GM21515 (cell line): Measurements from ENCODE around the gene MYBPC1.
A peak's percentile ranks its signal among the peaks of the same experiment; 100 is the strongest.

Source experiments
- ATAC-seq: cut with Tn5 transposase; IDR thresholded peaks from one replicate; pipeline ENCODE4 v1.9.1; 2021; ENCODE audit not compliant: unreplicated experiment

The MYBPC1 gene

GRCh38 chr12:101599771-101600484, 5.2 kb downstream of the MYBPC1 start:
- no peak for ATAC-seq

DNA sequence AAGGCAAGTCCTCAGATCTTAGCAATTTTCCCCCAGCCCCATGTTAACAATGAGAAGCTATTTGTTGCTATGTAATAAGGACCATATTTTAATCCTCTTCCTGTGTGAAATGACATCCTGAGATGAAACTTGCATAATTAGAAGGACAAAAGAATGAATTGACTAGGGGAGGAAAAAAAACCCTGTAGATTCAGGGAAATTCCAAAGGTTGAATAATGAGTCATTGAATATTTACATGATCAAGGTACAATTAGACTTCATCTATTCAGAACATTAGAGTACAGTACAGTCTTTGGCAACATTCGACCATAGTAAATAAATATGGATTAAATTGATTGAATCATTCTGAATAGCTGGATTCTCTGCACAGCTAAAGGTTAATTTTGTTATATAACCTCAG, 9.4 kb downstream of the MYBPC1 start:
- no peak for ATAC-seq

- ATAC-seq = no peak
Measured at GRCh38 chr12:101607894-101608293, 13.1 kb downstream of the MYBPC1 start.

DNA sequence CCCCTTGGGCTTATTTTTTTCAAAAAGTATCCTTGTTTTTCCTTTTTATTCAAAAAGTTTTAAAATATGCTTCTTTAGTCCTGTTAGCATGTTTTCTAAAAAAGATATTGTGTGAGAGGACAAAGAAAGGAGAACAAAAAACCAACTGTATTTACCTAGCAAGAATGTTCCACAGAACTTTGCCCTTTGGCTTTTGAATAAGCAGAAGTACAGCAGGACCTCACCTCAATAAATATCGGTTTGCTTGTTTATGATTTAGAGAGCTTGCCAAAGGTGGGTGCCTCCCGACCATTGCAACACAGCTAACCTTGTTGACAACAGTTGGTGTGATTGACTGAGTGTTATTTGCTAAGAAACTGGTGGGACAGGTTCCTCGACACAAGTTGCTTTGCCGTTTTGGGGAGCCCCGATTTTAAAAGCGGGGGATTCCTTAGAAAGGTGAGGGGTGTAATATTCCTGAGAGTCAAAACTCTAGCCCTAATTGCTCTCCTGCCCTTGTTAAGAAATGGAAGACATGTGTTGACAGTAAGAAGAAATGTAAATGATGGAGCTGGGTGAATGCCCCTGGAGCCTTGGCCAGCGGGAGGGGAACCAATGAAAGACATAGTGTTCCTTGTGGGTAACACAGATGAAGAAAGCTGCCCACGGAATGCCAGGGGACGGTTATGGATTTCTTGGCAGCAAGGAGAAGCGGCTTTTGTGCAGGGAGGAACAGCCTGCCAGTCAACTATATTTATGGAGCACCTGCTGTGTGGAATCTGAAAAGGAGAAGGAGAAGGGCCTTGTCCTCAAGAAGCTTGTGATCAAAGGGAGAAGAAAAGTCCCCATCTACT, 13.7 kb downstream of the MYBPC1 start:
- no peak for ATAC-seq

GRCh38 chr12:101609198-101609597, 14.4 kb downstream of the MYBPC1 start:
- ATAC-seq = no peak

- no peak for ATAC-seq
Measured at GRCh38 chr12:101612160-101612916, 17.6 kb downstream of the MYBPC1 start.

GRCh38 chr12:101616027-101616494, 21.3 kb downstream of the MYBPC1 start:
- ATAC-seq = no peak

DNA sequence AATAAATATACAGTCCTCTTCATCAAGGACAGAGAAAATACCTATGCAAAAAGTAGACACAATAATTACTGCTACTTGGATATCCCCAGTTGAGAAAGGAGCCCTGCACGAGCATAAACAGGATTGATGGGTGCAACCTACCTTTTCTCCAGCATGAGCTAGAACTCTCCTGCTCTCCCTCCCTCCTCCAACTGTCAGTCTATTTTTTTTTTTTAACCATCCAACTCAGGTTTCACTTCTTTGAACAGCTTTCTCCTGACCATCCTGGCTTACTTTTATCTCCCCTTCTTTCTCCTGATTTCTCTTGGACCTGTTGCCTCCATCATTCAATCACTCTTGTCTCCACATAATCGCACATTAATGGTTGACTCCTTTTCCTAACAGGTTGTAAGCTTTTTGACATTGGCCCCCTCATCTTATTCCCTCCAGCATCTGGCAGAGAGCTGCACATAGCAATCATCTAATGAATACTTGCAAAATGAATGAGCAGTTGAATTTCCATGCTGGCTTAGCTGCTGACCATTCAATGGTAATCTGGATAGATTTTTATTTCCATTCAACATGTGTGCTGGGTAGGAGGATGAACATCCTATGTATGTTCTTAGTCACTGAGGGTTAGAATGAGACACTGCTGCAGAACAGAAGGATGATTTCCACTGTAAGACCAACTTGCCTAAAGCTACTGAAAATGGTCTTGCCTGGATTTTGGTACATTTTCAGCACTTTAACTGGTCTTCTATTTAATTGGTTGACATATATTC, 24.4 kb downstream of the MYBPC1 start:
- ATAC-seq = no peak

DNA sequence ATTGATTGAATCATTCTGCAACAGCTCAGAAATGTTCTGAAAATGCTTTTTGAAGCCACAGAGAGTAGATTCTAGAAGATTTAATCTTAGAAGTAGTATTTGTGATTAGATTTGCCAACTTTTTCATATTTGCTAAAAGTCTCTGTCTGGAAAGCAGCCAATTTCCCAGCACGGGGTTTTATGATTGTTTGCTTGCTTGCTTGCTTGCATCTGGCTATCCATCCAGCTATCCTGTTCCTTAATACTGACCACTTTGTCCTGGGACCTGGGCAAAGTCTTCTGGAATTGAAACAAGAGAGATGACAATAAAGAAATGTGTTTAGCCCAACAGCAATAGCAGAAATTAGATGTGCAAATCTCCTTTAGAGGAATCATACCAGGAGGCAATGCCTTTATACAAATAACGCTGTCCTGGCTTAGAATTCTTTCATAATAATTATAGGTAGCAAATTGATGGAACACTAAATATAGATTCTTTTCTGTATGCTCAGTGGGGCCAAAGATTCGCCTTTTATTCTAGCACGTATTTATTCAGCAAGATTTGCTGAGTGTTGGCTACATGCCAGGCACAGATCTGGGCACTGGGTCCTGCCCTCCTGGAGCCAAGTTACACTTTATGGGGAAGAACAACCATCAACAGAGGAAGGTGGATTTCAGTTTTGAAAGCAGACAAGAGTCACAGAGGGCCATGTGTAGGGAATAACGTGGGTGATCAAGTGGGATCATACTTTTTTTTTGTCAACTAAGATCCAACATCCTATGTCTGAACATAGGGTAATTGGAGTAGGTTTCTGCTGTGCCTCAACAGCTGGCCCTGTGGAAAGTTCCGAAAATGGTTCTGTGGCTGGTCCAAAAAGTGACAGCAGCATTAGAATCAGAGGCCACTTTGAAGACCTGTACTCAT, 25.3 kb downstream of the MYBPC1 start:
- ATAC-seq = no peak

DNA sequence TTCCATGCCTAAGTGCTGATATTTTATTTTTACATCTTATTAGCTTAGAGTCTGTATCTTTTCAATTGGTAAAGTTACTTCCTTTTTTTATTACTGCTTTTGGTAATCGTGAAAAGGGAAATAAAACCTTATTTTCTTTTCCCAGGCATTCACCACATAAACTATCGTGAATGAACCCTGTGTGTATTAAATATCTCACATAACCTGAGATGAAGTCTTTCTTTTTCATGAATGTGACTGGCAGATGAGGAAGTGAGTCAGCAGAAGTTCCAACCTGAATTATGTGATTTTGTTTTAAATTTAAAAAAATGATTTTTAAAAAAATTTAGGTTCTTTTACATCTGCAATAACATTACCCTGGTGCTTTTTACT, 26.0 kb downstream of the MYBPC1 start:
- ATAC-seq = no peak

- ATAC-seq = no peak
Measured at GRCh38 chr12:101628676-101629075, 33.9 kb downstream of the MYBPC1 start.

- peak; percentile 95 for ATAC-seq
Measured at GRCh38 chr12:101634724-101635123, 40.0 kb downstream of the MYBPC1 start.

- no peak for ATAC-seq
Measured at GRCh38 chr12:101637936-101638335, 43.2 kb downstream of the MYBPC1 start.

DNA sequence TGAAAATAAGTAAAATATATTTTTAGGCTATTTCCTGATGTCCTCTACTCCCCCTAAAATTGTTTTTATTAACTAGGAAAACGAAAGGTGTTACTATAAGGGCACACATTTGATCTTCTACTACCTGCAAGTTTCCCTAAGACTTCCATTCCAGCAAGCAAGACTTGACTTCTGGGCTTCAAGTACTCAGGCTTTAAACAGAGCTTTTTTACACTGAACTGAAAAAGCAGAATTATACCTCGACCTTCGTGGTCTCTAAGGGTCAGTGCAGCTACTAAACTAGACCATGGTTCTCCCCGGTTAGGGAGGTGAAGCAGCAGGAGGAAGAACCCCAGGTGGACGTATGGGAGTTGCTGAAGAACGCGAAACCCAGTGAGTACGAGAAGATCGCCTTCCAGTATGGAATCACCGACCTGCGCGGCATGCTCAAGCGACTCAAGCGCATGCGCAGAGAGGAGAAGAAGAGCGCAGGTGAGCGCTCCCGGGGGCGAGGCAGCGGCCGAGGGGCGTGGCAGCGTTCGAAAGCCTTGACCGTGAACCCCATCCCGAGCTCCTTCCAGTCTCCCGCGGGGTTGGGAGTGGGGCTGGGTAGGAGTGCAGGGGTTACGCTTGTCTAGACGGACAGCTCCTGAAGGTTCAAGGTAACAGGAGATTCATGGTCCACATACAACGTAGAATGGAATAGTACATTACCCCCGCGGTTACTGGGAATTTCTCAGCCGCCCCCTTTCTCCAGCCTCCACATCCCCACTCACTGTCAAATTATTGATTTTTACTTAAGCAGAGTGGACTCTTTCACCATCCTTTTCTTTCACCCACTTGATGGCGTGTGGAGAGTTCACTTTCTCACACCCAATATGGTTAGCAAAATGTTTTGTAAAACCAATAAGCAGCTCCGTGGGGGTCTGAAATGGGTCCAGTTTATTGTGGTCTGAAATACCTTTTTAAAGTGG, 47.6 kb downstream of the MYBPC1 start:
- ATAC-seq = no peak

DNA sequence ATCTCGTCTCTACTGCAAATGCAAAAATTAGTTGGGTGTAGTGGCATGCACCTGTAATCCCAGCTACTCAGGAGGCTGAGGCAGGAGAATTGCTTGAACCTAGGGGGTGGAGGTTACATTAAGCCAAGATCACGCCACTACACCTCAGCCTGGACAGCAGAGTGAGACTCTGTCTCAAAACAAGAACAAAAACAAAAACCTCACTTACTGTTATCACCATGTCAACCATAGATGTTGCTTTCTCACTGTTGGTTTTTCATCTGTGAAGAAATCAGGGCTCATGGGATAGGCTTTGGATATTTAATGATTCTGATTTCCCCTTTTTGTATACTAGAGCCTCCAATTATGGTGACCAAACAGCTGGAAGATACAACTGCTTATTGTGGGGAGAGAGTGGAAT, 52.9 kb downstream of the MYBPC1 start:
- ATAC-seq = no peak

DNA sequence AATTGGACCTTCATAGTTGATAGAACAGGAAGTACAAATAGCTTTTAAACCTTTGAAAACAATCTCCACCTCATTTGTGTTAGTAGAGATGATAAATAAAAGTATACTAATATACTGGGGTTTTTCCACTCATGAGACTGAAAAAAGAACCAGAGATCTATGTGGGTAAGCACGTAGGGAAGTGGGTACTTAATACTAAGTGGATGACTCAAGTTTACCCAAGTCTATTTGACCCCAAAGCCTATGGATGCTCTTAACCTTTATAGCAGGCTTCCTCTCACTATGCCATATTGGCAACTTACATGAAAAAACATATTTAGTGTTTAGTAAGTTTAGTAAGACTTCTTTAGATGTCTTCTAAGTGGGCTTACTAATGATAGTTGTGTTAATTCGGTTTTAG, 53.4 kb downstream of the MYBPC1 start:
- ATAC-seq = no peak

DNA sequence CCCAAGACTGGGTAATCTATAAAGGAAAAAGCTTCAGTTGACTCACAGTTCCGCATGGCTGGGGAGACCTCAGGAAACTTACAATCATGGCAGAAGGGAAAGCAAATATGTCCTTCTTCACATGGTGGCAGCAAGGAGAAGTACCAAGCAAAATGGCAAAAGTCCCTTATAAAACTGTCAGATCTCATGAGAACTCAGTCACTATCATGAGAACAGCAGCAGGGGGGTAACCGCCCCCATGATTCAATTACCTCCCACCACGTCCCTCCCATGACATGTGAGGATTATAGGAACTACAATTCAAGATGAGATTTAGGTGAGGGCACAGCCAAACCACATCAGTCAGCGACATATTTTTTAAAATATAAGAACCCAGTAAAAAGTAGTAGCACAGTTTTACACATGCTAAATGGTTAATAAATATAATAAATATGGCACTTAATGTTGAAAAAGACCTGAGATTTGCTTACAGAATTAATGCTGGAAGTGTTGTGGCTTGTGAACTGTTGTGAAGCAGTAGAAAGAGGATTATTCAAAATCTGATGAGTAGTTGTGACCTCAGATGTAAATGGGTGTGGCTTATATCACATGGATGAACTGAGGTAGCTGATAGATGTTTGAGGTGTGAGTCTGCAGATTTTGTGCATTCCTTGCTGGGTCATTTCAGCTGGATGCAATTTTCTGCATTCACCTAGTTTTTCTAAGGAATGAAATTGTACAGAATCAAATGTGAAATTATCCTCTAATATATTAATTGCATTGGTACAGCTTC, 55.8 kb downstream of the MYBPC1 start:
- ATAC-seq = no peak

GRCh38 chr12:101653030-101653429, 58.3 kb downstream of the MYBPC1 start:
- no peak for ATAC-seq
